ENCODE measurements around the gene CHST8.
A peak's percentile ranks its signal among the peaks of the same experiment; 100 is the strongest.

CHST8 gene

DNA sequence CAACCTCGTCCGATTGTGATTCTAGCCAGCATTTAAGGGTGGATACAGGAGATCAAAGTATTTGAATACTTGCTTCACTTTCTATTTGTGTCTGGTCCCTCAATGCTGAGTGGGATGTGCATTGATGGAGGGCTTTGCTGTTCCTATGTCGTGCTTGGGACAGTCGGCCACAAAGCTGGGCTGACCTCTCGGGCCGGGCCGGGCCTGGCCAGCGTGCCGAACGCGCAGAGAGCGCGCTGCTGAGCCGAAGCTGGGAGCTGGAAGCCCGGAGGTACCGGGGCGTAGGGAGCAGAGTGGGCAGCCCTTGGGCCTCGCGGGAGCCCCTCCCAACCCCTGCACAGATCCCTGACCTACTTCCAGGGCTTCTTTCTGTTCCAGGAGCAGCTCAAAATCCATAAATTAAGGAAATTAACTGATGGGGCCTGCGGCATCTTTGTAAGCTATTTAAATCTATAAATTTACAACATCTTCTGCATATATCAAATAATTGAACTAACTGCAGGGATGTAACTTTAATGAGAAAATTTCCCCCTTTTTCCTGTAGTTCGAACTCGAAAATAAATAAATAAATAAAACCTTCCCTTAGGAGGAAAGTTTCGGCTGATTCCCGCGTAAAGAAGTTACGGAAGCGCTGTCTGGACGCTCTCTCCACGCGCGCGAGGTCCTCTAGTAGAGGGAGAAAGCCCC lies 173.1 kb downstream of the CHST8 start:
- no peak for DNase-seq (ENCODE audit: low spot score)

GRCh38 chr19:33795370-33796163 lies 173.8 kb downstream of the CHST8 start:
- DNase-seq (ENCODE audit: low spot score): peak; percentile 42

GRCh38 chr19:33796164-33796875 lies 174.6 kb downstream of the CHST8 start, which contains the start of gene KCTD15:
KCTD15 (plus strand) TSS chr19:33796870; CDS start chr19:33800455, 3,585 bp downstream.
- DNase-seq (ENCODE audit: low spot score): no peak

DNA sequence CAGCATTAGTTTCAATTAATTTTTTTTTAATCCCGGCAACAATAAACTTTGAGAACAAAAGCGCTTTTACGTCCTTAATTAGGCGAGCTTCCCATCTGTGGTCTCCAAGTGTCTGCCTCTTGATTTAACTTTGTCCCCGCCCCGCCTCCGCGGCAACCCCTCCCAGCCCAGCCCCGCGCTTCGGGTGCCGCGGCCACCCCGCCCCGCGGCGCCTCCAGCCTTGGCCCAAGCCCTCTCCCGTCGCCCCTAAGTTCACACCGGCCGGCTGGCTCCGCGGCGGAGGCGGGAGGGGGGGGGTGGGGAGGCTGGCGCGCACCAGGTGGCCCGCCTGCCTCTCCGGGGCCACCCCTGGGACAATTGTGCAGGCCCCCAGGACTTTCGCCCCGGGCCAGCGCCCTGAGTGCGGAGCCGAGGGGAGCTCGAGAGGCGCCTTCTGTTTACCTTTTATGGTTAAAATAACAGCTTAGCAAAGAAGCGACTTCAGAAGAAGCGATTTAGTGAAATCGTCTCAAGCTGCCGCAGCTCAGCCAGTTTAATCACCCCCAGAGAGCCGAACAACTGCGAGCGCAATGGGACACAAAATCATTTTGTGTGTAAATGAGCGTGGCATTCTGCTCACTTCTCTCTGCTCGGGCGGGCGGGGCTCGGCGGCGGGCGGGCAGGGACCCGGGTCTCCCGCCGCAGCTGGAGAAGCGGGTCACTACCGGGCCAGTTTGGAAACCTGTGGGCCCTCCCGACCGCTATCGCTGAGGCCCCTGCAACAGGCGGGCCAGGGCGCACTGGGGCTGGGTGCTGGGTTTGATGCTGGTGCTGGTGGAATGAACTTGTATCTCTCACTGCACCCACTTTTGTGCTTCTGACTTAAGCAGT lies 176.3 kb downstream of the CHST8 start:
- no peak for DNase-seq (ENCODE audit: low spot score)

- DNase-seq (ENCODE audit: low spot score): no peak
Measured at GRCh38 chr19:33798681-33799111, 176.9 kb downstream of the CHST8 start.

DNA sequence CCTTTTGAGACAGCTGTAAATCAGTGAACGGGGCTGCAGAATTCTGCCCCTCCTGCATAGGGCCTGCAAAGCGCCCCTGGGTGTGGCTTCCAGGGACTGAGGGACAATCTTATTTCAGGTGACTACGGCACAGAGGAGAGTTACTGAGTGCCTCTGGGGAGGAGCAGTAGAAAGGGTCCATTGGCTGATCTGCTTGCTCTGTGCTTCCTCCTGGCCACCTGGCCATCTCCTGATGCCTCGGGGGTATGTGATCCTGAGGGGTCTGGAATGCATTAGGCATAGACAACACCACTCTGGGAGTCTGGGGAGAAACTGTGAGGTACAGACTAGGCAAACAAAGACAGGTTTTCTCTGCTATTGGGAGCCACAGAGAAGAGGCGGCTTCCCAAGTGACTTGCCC lies 177.7 kb downstream of the CHST8 start:
- DNase-seq (ENCODE audit: low spot score): no peak

DNA sequence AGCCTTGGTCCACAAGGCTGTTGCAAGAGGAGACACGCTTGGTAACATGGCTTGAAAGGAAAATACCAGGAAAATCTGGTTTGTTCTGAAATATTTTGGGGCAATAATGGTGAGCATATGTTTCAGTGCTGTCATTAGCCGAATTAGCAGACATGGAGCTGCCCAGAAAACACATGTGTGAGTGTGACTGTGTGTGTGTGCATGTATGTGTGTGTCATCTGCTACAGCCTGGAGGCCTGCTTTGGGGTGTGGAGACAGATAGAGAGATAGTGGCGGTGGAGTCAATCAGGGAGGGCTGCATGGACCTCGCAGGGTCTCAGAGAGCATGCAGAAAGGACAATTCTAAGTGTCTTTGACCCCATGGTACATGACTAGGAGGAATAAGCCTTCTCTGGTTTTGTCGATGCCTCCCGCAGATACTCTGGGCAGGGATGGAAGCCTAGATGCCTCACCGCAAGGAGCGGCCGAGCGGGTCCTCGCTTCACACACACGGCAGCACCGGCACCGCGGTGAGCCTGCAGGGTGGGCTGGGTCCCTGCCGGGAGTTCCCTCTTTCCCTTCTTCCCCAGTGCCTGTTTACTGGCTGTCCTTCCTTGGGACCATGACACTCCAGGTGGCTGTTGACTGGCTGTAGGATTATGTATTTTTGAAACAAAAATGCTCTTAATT lies 178.4 kb downstream of the CHST8 start:
- DNase-seq (ENCODE audit: low spot score): no peak

DNA sequence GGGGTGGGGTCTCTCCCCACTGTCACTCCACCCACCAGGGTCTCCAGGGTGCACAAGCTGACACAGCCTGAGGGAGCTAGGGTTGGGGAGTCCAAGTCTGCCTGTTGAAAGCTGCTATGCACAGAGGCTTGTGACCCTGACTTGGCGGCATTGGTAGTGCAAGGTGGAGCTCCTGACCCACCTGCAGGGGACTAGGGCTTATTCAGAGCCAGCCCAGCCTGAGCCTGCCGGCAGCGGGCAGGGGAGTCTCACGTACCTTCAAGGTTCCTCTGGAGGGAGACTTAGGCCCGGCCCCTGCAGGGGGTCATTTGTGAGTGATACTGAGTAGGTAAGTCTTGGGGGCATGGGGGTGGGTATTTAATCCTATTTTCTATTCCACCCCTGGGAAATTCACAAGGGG lies 179.7 kb downstream of the CHST8 start:
- DNase-seq (ENCODE audit: low spot score): no peak

DNA sequence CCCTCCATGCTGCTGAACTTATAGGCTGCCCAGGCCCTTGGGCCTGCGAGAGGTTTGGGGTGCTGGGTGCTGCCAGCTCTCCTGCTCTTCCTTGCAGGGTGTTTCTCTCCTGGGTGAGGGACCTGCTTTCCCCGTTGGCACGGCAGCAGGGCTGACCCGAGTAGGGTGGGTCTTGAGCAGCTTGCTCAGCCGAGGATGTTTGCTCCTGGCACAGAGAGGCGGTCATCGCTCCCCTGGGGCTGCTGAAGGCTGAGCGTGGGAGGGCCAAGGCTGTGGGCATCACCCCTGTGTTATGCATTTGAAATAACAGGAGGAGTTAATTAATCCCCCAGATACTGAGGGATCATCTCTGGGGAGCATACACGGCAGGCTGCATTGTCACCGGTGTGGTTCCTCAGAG lies 180.2 kb downstream of the CHST8 start:
- DNase-seq (ENCODE audit: low spot score): no peak

GRCh38 chr19:33802801-33803200 lies 181.0 kb downstream of the CHST8 start:
- DNase-seq (ENCODE audit: low spot score): no peak

- no peak for DNase-seq (ENCODE audit: low spot score)
Measured at GRCh38 chr19:33803383-33803782, 181.6 kb downstream of the CHST8 start.

DNA sequence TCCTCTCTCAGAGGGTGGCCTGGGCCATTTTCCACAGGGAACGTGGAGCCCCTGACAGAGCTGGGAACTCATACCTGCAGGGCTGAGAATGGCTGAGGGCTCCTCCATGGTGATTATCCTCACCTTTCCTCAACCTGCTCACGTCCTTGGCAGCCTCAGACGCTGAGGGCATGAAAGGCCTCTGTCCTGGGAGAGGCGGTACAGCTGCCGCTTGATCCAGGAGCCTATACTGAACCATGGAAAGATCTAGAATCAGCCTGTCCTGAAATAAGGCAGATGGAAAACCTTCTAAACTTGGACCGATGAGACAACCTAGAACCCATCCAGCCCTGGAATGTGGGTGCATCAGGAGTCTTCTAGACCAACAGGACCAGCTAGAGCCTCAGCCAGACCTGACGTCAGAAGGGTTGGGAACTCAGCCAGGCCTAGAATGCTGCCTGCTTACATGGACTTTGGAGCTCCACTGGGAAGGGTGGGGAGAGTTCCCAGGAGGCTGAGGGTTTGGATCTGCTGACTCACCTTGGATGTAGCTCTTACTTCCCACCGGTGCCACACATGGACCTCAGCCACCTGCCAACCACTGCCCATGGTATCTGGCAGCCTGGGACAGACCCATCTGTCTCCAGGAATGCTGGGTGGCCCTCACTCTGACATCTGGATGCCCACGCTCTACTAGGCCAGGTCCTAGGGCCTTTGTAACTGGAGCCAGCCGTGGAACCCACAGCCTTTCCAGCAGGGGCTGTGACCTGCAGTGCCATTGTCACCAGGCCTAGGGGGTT lies 182.5 kb downstream of the CHST8 start:
- peak; percentile 32 for DNase-seq (ENCODE audit: low spot score)

- no peak for DNase-seq (ENCODE audit: low spot score)
Measured at GRCh38 chr19:33805313-33805712, 183.6 kb downstream of the CHST8 start.

DNA sequence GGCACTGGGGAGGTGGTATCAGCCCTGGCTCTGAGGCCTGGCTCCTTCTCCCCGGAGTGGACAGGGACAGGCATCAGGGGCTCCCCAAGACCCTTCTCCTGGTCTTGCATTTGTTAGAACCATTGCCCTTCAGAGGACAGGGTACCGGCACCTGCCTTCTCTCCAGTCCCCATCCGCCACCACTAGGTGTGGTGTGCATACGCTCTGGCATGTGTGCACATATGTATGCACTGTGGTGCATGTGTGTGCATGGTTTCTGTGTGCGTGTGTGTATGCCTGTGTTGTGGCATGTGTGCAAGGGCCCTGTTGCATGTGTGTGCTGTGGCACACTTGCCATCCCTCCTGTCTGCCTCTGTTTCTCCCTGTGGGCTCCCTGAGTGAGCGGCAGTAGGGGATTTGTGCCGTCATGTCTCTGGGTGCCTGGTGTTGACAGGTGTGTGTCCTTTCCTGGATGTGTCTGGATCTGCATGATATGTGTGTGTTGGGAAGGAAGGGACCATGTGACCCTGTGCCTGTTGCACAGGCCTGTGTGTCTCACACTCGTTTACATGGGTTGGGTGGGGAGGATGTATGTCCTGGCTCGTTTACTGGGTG lies 184.2 kb downstream of the CHST8 start:
- no peak for DNase-seq (ENCODE audit: low spot score)

- DNase-seq (ENCODE audit: low spot score): no peak
Measured at GRCh38 chr19:33806434-33806881, 184.7 kb downstream of the CHST8 start.

DNA sequence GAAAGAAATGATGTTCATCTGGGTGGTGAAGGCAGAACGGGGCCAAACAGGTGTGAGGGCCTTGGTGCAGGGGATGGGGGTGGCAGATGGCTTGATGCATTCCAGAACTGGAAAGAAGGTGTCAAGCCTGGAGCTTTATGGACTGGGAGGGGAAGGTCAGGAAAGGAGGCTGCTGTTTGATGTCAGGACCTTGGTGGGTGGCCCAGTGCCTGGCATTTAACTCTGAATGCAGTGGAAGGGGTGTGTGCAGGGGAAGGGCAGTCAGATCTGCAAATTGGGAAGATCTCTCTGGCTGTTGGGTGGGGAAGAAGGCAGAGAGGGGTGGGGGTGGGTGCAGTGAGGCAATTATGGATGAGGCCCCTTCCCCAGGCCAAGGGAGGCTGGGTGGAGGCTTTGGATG lies 186.6 kb downstream of the CHST8 start:
- DNase-seq (ENCODE audit: low spot score): no peak

DNA sequence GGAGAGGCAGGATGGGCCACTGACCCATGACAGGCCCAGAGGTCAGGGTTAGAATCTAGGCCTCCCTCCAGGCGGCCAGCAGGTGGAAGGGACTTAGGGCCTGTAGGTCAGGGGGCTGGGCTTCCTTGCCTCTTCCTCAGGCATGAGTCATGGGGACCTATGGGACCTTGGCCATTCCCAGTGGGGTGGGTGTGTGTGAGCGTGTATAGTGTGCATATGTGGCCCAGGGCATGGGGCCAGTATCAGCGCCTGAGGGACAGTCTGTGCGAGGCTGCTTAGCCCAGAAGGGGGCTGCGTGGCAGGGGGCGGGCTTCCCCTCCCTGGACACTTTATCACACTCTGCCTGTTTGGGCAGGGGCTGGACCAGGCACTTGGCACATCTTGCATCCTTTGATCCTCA lies 188.2 kb downstream of the CHST8 start:
- no peak for DNase-seq (ENCODE audit: low spot score)

- no peak for DNase-seq (ENCODE audit: low spot score)
Measured at GRCh38 chr19:33810821-33811220, 189.1 kb downstream of the CHST8 start.

GRCh38 chr19:33811246-33811645 lies 189.5 kb downstream of the CHST8 start:
- no peak for DNase-seq (ENCODE audit: low spot score)
